Stimulated activated CD4-positive, alpha-beta T cell treated with anti-CD3 and anti-CD28 coated beads, Interleukin-15, amount 100 ng/mL, for 1 hour (primary cell): Measurements from ENCODE around the gene MAX.

Experiments used
- DNase-seq, 2 donors: peaks; one replicate each; pipeline ENCODE4 v3.0.0-alpha.2; 2020; ENCODE audit warnings: low read depth in 1 of 2, low spot score in 1 of 2

MAX gene

GRCh38 chr14:65102441-65103149, at the start of gene MAX:
Gene MAX, minus strand, starts transcription at chr14:65102517. Its CDS starts 178 bp downstream, at chr14:65102339.
- DNase-seq, result peak; percentile 92 to 97

- DNase-seq, result no peak
These were observed 49.3 kb upstream of the MAX start for GRCh38 chr14:65151609-65151956.

- no peak for DNase-seq
These were observed 48.7 kb upstream of the MAX start for GRCh38 chr14:65150898-65151608.

GRCh38 chr14:65149116-65149515, 46.8 kb upstream of the MAX start:
- DNase-seq, result no peak

GRCh38 chr14:65144170-65144569, 41.9 kb upstream of the MAX start:
- no peak for DNase-seq

GRCh38 chr14:65142914-65143625, 40.8 kb upstream of the MAX start:
- DNase-seq, result no peak

GRCh38 chr14:65142429-65142828, 40.1 kb upstream of the MAX start:
- DNase-seq, result no peak

- no peak for DNase-seq
These were observed 39.2 kb upstream of the MAX start for GRCh38 chr14:65141523-65141922.

- DNase-seq, result no peak
These were observed 35.5 kb upstream of the MAX start for GRCh38 chr14:65137648-65138307.

- DNase-seq, result no peak
These were observed 32.6 kb upstream of the MAX start for GRCh38 chr14:65134651-65135579.

- no peak for DNase-seq
These were observed 30.5 kb upstream of the MAX start for GRCh38 chr14:65132855-65133254.

GRCh38 chr14:65131301-65131701, 29.0 kb upstream of the MAX start:
- no peak for DNase-seq

GRCh38 chr14:65128096-65128495, 25.8 kb upstream of the MAX start:
- DNase-seq, result no peak

GRCh38 chr14:65117769-65118745, 15.7 kb upstream of the MAX start:
- DNase-seq, result no peak

GRCh38 chr14:65115615-65116014, 13.3 kb upstream of the MAX start:
- DNase-seq, result no peak

- DNase-seq, result no peak
These were observed 8.2 kb upstream of the MAX start for GRCh38 chr14:65110525-65110924.

GRCh38 chr14:65109357-65109756, 7.0 kb upstream of the MAX start:
- DNase-seq, result no peak

- DNase-seq, result no peak
These were observed 4.9 kb upstream of the MAX start for GRCh38 chr14:65107200-65107599.

GRCh38 chr14:65106736-65107135, 4.4 kb upstream of the MAX start:
- DNase-seq, result no peak
